ENCODE results near the gene SEZ6. TPM values are rescaled to one million over a fixed set of nuclear protein-coding genes. Genes with fewer than 3 reads are reported as not detected.

Gene SEZ6
- total and polyA plus RNA-seq, 4 experiments from 2014 or later = 0.41 to 0.81 TPM; not detected in 2

DNA sequence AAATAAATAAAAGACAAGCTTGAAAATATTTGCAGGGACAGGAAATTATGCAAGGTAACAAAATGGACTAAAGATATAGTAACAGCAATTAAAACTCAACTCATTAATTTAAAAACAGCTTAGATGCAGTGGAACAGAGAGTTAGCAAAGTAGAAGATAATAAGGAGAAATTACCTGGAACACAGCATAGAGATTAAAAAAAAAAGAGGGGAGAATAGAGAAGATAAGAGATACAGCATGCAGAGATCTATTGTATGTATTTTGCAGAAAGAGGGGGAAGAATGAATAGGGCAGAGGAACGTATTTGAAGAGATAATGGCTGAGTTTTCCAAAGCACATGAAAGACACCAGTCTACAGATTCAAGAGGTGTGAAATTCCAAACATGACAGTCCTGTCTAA is 28.7 kb upstream of the SEZ6 start:
- H3K27ac ChIP-seq (ENCODE audit: low read depth, low read length) = no peak overlapping the region
- H3K4me1 ChIP-seq (ENCODE audit: insufficient read depth, low read length) = no peaks in the 10 kb centered on the region
- CTCF ChIA-PET (ENCODE audit: partially characterized antibody) = interaction anchor here (0.7 kb wide), 1 partner anchor 15 kb away, joined by 3 read pairs; no protein-coding TSS in a partner anchor
- peaks cover 36% of the 10 kb centered on the region in 2 donors for H3K27me3 Mint-ChIP-seq
- H3K9me3 ChIP-seq (ENCODE audit: control insufficient read depth in 1 of 2, low read length in 2 of 2) = no peaks in the 10 kb centered on the region
- peaks cover 0 to 21% (median 16%) of the 10 kb centered on the region in 8 donors for H3K9me3 Mint-ChIP-seq
- H3K36me3 ChIP-seq (ENCODE audit: insufficient read depth, low read length) = no peaks in the 10 kb centered on the region
- no peak for DNase-seq
- peaks cover 0 to 4% of the 10 kb centered on the region in 2 donors for H3K36me3 Mint-ChIP-seq
- H3K4me1 Mint-ChIP-seq = no peaks in the 10 kb centered on the region
- peaks cover 4% of the 10 kb centered on the region for H3K27me3 ChIP-seq (ENCODE audit: insufficient read depth, low read length)
- H3K27ac Mint-ChIP-seq = no peak overlapping the region
- no peak overlapping the region for H3K4me3 Mint-ChIP-seq
- intact Hi-C loops (cut with micrococcal nuclease) = no loop called here
- POLR2A ChIA-PET (ENCODE audit: partially characterized antibody) = no interaction called here
- H3K4me3 ChIP-seq (ENCODE audit: low read length in 2 of 2) = no peak overlapping the region

DNA sequence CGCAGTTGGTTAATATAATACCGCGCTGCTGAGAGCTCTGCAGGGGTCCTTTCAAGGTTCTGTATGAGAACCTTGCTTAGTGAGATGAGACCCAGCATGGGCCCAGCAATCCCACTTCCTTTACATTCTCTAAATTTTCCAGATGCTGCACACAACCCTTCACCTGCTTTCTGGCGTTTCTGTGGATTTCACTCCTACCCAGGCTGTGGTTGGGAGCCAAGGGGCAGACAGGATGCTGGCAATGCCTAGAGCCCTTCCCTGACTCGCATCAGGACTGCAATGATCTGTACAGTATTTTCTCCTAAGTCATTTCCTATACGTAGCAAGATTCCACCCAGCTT is 27.0 kb upstream of the SEZ6 start:
- no peak for DNase-seq
- CTCF ChIA-PET (ENCODE audit: partially characterized antibody) = no interaction called here
- Histone ChIP-seq H3K4me3 (ENCODE audit: low read length in 2 of 2) (no peak overlapping the region), H3K36me3 (ENCODE audit: insufficient read depth, low read length) (no peaks in the 10 kb centered on the region), H3K4me1 (ENCODE audit: insufficient read depth, low read length) (no peaks in the 10 kb centered on the region), H3K9me3 (ENCODE audit: control insufficient read depth in 1 of 2, low read length in 2 of 2) (no peaks in the 10 kb centered on the region), H3K27ac (ENCODE audit: low read depth, low read length) (no peak overlapping the region), H3K27me3 (ENCODE audit: insufficient read depth, low read length) (peaks cover 4% of the 10 kb centered on the region)
- Mint-ChIP-seq H3K4me1 (no peaks in the 10 kb centered on the region), H3K9me3 (peaks cover 0 to 21% (median 16%) of the 10 kb centered on the region in 8 donors), H3K4me3 (no peak overlapping the region), H3K27me3 (peaks cover 42 to 47% of the 10 kb centered on the region in 2 donors), H3K36me3 (peaks cover 0 to 4% of the 10 kb centered on the region in 2 donors), H3K27ac (peak overlapping the region in 1 of 7 donors; percentile 30)
- intact Hi-C loops (cut with micrococcal nuclease) = no loop called here
- POLR2A ChIA-PET (ENCODE audit: partially characterized antibody) = no interaction called here

DNA sequence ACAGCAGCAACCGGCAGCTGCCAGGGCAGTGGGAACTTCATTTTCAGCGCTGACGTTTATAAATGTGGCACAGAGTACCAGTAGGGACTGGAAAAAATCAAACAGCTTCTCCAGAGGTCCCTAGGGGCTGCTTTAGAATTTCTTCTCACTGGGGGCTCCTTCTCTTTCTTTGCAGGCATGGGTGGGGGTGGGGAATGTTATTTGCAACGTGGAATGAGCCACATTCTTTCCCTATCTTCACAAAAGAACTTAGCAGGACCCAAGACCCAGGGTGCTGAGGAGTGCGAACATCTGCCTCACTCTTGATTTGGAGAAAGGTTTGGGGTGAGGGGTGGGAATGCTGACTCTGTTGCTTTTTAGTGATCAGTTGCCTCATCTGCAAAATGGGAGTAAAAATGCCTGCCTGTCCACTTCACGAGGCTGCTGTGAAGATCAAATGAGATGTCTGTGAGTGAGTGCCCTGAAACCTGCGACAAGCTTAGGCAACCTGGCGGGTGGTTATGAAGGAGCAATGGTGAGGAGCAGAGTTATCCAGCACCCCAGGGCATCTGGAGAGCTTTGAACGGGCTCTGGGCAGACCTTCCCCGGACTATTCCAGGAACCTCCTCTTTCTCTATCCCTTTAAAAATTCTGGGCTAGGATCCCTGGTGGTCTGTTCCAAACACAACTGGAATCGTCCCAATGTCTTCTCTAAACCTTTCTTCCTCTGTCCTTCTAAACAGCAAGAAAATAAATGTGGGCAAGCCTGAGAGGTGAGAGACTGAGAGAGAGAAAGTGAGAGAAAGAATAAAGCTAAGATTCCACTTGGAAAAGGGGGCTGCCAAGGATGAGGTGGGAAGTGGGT is 26.4 kb upstream of the SEZ6 start:
- Mint-ChIP-seq H3K36me3 (peaks cover 0 to 4% of the 10 kb centered on the region in 2 donors), H3K9me3 (peaks cover 0 to 21% (median 16%) of the 10 kb centered on the region in 8 donors), H3K4me1 (no peaks in the 10 kb centered on the region), H3K27ac (peak overlapping the region in 1 of 7 donors; percentile 30), H3K27me3 (peaks cover 45 to 49% of the 10 kb centered on the region in 2 donors), H3K4me3 (no peak overlapping the region)
- H3K9me3 ChIP-seq (ENCODE audit: control insufficient read depth in 1 of 2, low read length in 2 of 2) = no peaks in the 10 kb centered on the region
- intact Hi-C loops (cut with micrococcal nuclease) = no loop called here
- ChIA-PET POLR2A (ENCODE audit: partially characterized antibody) (no interaction called here), CTCF (ENCODE audit: partially characterized antibody) (no interaction called here)
- no peak overlapping the region for H3K27ac ChIP-seq (ENCODE audit: low read depth, low read length)
- no peaks in the 10 kb centered on the region for H3K4me1 ChIP-seq (ENCODE audit: insufficient read depth, low read length)
- no peak for DNase-seq
- H3K36me3 ChIP-seq (ENCODE audit: insufficient read depth, low read length) = no peaks in the 10 kb centered on the region
- H3K4me3 ChIP-seq (ENCODE audit: low read length in 2 of 2) = no peak overlapping the region
- peaks cover 4% of the 10 kb centered on the region for H3K27me3 ChIP-seq (ENCODE audit: insufficient read depth, low read length)

DNA sequence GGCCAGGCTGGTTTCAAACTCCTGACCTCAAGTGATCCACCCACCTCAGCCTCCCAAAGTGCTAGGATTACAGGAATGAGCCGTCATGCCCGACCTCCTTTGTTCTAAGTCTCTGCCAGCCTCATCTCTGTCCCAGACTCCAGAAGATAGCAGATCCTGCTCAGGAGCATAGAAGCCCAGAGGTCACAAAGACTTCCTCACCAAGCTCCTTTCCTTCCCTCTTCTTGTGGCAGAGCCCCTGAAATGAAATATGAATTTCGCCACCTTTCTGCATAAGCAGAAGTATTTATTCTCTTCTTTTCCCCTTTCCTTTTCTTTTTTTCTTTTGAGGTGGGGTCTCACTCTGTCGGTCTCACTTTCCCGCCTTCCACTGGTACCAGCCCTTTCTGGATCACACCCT is 25.7 kb upstream of the SEZ6 start:
- intact Hi-C loops (cut with micrococcal nuclease) = no loop called here
- no peak for DNase-seq
- Mint-ChIP-seq H3K4me1 (no peaks in the 10 kb centered on the region), H3K27me3 (peaks cover 49 to 50% of the 10 kb centered on the region in 2 donors), H3K4me3 (no peak overlapping the region), H3K27ac (no peak overlapping the region), H3K36me3 (peaks cover 0 to 4% of the 10 kb centered on the region in 2 donors), H3K9me3 (peaks cover 0 to 21% (median 16%) of the 10 kb centered on the region in 8 donors)
- no peak overlapping the region for H3K27ac ChIP-seq (ENCODE audit: low read depth, low read length)
- POLR2A ChIA-PET (ENCODE audit: partially characterized antibody) = no interaction called here
- H3K36me3 ChIP-seq (ENCODE audit: insufficient read depth, low read length) = no peaks in the 10 kb centered on the region
- H3K9me3 ChIP-seq (ENCODE audit: control insufficient read depth in 1 of 2, low read length in 2 of 2) = no peaks in the 10 kb centered on the region
- CTCF ChIA-PET (ENCODE audit: partially characterized antibody) = no interaction called here
- H3K4me1 ChIP-seq (ENCODE audit: insufficient read depth, low read length) = no peaks in the 10 kb centered on the region
- H3K27me3 ChIP-seq (ENCODE audit: insufficient read depth, low read length) = peaks cover 4% of the 10 kb centered on the region
- H3K4me3 ChIP-seq (ENCODE audit: low read length in 2 of 2) = no peak overlapping the region

DNA sequence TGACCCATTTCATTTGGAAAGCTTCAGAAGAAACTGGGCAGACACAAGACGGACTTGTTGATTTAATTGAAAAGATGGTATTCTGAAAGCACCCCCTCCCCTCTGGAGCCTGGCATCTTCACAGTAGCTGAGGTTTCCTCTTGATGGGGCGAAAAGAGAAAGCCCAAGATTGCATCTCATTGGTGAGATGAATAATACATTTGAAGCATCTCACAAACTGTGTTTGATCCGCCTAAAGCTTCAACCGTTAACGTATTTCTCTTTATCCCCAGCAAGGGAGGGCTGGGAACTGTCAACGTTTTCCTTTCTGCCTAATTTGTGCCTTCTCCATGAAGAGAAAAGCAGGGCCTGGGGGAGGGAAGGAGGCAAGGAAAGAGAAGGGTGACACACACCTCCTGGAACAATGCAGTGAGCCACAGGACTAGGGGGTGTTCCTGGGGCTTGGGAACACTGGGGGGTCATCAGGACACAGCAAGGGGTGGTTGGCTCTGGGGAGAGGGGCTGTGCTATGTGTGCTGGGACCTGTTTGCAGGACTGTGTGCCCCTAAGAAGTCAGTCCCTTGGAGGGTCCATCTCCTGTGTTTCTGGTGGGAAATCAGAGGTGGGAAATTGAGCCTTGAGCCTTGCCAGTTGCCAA is 18.6 kb upstream of the SEZ6 start:
- Histone ChIP-seq H3K9me3 (ENCODE audit: control insufficient read depth in 1 of 2, low read length in 2 of 2) (no peaks in the 10 kb centered on the region), H3K27ac (ENCODE audit: low read depth, low read length) (no peak overlapping the region), H3K27me3 (ENCODE audit: insufficient read depth, low read length) (peaks cover 15% of the 10 kb centered on the region), H3K36me3 (ENCODE audit: insufficient read depth, low read length) (no peaks in the 10 kb centered on the region), H3K4me3 (ENCODE audit: low read length in 2 of 2) (no peak overlapping the region), H3K4me1 (ENCODE audit: insufficient read depth, low read length) (peaks cover 11% of the 10 kb centered on the region)
- intact Hi-C loops (cut with micrococcal nuclease) = no loop called here
- Mint-ChIP-seq H3K4me3 (no peak overlapping the region), H3K27ac (no peak overlapping the region), H3K9me3 (no peaks in the 10 kb centered on the region), H3K4me1 (peaks cover 0 to 3% (median under 1%) of the 10 kb centered on the region in 4 donors), H3K36me3 (no peaks in the 10 kb centered on the region), H3K27me3 (peaks cover 44 to 54% of the 10 kb centered on the region in 2 donors)
- DNase-seq = no peak
- ChIA-PET POLR2A (ENCODE audit: partially characterized antibody) (no interaction called here), CTCF (ENCODE audit: partially characterized antibody) (no interaction called here)

DNA sequence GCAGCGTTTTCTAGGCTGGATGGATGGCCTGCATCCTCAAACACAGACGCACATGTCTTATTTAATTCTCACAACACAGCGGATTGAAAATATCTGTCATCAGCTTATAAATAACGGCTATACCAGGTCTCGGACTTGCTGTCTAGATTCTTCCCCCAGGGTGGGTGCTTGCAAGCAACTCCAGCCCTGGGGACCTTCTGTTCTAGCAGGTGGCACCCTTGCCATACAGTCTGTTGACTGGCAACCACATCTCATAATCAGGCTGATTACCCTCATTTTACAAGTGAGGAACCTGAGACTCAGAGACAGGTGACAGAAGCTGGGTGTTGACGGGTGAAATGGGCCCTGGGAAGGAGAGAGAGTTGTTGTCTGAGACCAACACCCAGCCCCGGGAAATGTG is 16.2 kb upstream of the SEZ6 start:
- no peaks in the 10 kb centered on the region for H3K9me3 Mint-ChIP-seq
- peaks cover 40 to 67% of the 10 kb centered on the region in 2 donors for H3K27me3 Mint-ChIP-seq
- intact Hi-C loops (cut with micrococcal nuclease) = no loop called here
- H3K27ac ChIP-seq (ENCODE audit: low read depth, low read length) = no peak overlapping the region
- ChIA-PET POLR2A (ENCODE audit: partially characterized antibody) (no interaction called here), CTCF (ENCODE audit: partially characterized antibody) (no interaction called here)
- no peak for DNase-seq
- H3K36me3 Mint-ChIP-seq = no peaks in the 10 kb centered on the region
- H3K4me1 Mint-ChIP-seq = peaks cover 0 to 8% (median 4%) of the 10 kb centered on the region in 4 donors
- no peak overlapping the region for H3K4me3 Mint-ChIP-seq
- H3K4me3 ChIP-seq (ENCODE audit: low read length in 2 of 2) = no peak overlapping the region
- H3K4me1 ChIP-seq (ENCODE audit: insufficient read depth, low read length) = peaks cover 12% of the 10 kb centered on the region
- H3K27ac Mint-ChIP-seq = no peak overlapping the region
- peaks cover 22% of the 10 kb centered on the region for H3K27me3 ChIP-seq (ENCODE audit: insufficient read depth, low read length)
- H3K36me3 ChIP-seq (ENCODE audit: insufficient read depth, low read length) = no peaks in the 10 kb centered on the region
- H3K9me3 ChIP-seq (ENCODE audit: control insufficient read depth in 1 of 2, low read length in 2 of 2) = no peaks in the 10 kb centered on the region

DNA sequence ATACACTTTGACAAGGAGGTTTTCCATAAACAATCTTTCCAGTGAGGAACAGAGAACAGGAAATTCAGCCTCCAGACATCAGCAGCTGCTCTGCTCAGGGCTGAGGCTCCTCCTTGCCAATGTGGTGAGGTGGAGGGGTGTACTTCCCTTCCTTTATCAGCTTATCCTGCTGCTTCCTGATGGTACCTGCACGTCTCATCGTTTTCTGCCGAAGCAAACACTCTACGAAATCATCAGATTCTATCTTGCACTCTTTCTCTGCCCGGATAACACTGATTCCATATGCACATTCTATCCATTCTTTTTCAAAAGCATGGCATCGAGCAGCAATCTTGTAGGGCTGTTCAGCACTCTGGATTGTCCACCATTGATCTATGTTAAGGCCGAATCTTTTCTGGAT is 15.4 kb upstream of the SEZ6 start:
- H3K4me3 Mint-ChIP-seq = peak overlapping the region in 1 of 8 donors; percentile 1
- no peaks in the 10 kb centered on the region for H3K36me3 Mint-ChIP-seq
- H3K27ac Mint-ChIP-seq = no peak overlapping the region
- peaks cover 39 to 68% of the 10 kb centered on the region in 2 donors for H3K27me3 Mint-ChIP-seq
- ChIA-PET CTCF (ENCODE audit: partially characterized antibody) (no interaction called here), POLR2A (ENCODE audit: partially characterized antibody) (no interaction called here)
- DNase-seq = no peak
- intact Hi-C loops (cut with micrococcal nuclease) = no loop called here
- no peaks in the 10 kb centered on the region for H3K9me3 Mint-ChIP-seq
- no peak overlapping the region for H3K27ac ChIP-seq (ENCODE audit: low read depth, low read length)
- peaks cover 0 to 8% (median 4%) of the 10 kb centered on the region in 4 donors for H3K4me1 Mint-ChIP-seq
- no peaks in the 10 kb centered on the region for H3K36me3 ChIP-seq (ENCODE audit: insufficient read depth, low read length)
- H3K9me3 ChIP-seq (ENCODE audit: control insufficient read depth in 1 of 2, low read length in 2 of 2) = no peaks in the 10 kb centered on the region
- H3K4me1 ChIP-seq (ENCODE audit: insufficient read depth, low read length) = peaks cover 12% of the 10 kb centered on the region
- peaks cover 22% of the 10 kb centered on the region for H3K27me3 ChIP-seq (ENCODE audit: insufficient read depth, low read length)
- no peak overlapping the region for H3K4me3 ChIP-seq (ENCODE audit: low read length in 2 of 2)

Measured in CD4-positive, alpha-beta memory T cell (primary cell).